Embryonic facial prominence (tissue), 1 donor: Measurements from ENCODE around the gene ANKHD1.

Source experiments
- DNase-seq: peaks from one replicate; pipeline ENCODE4 v3.0.0-alpha.2; 2016; ENCODE audit errors: extremely low spot score

The ANKHD1 gene, protein sequence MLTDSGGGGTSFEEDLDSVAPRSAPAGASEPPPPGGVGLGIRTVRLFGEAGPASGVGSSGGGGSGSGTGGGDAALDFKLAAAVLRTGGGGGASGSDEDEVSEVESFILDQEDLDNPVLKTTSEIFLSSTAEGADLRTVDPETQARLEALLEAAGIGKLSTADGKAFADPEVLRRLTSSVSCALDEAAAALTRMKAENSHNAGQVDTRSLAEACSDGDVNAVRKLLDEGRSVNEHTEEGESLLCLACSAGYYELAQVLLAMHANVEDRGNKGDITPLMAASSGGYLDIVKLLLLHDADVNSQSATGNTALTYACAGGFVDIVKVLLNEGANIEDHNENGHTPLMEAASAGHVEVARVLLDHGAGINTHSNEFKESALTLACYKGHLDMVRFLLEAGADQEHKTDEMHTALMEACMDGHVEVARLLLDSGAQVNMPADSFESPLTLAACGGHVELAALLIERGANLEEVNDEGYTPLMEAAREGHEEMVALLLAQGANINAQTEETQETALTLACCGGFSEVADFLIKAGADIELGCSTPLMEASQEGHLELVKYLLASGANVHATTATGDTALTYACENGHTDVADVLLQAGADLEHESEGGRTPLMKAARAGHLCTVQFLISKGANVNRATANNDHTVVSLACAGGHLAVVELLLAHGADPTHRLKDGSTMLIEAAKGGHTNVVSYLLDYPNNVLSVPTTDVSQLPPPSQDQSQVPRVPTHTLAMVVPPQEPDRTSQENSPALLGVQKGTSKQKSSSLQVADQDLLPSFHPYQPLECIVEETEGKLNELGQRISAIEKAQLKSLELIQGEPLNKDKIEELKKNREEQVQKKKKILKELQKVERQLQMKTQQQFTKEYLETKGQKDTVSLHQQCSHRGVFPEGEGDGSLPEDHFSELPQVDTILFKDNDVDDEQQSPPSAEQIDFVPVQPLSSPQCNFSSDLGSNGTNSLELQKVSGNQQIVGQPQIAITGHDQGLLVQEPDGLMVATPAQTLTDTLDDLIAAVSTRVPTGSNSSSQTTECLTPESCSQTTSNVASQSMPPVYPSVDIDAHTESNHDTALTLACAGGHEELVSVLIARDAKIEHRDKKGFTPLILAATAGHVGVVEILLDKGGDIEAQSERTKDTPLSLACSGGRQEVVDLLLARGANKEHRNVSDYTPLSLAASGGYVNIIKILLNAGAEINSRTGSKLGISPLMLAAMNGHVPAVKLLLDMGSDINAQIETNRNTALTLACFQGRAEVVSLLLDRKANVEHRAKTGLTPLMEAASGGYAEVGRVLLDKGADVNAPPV (N-terminal part only)

DNA sequence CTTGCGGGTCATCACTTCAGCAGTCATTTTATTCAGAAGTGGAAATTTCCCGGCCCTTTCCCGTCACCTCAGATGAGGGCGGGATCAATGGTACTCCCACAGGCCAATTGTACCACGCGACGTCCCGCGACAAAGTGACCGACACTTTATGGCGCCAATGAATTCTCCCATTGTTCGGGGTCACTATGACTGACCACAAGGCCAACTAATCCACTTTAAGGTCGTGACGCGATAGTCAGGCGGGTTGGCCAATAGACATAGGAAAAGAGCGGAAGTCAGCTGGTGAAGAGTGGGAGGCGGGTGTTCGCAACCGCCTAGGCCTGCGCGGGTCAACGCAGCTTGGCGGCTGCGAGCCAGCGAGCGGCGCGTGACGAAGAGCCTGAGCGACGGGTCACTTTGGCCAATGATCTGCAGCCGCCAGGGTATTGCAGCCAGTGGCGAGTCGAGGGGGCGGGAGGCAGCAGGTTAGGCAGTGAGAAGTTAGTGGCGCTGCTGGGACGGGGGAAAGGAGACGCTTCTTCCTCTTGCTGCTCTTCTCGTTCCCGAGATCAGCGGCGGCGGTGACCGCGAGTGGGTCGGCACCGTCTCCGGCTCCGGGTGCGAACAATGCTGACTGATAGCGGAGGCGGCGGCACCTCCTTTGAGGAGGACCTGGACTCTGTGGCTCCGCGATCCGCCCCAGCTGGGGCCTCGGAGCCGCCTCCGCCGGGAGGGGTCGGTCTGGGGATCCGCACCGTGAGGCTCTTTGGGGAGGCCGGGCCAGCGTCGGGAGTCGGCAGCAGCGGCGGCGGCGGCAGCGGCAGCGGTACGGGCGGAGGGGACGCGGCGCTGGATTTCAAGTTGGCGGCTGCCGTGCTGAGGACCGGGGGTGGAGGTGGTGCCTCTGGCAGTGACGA is at the start of gene ANKHD1:
TSS of gene ANKHD1 (plus strand) at position 472 of the 896 bp plus-strand sequence. CDS start at position 607, 135 bp downstream.
- DNase-seq = peak; percentile 99

DNA sequence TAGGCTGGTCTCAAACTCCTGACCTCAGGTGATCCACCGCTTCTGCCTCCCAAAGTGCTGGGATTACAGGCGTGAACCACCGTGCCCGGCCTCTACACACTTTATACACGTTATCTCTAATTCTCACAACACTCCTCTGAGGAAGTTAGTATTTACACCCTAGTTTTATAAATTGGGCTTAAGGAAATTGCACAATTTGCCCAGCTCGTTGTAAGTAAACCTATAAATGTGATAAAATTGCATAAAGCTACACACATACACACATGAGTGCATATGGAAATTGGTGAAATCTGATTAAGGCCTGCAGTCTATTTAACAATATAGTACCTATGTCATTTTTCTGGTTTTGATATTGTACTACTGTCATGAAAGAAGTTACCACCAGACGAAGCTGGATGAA is 46.1 kb upstream of the ANKHD1 start:
- no peak for DNase-seq

DNA sequence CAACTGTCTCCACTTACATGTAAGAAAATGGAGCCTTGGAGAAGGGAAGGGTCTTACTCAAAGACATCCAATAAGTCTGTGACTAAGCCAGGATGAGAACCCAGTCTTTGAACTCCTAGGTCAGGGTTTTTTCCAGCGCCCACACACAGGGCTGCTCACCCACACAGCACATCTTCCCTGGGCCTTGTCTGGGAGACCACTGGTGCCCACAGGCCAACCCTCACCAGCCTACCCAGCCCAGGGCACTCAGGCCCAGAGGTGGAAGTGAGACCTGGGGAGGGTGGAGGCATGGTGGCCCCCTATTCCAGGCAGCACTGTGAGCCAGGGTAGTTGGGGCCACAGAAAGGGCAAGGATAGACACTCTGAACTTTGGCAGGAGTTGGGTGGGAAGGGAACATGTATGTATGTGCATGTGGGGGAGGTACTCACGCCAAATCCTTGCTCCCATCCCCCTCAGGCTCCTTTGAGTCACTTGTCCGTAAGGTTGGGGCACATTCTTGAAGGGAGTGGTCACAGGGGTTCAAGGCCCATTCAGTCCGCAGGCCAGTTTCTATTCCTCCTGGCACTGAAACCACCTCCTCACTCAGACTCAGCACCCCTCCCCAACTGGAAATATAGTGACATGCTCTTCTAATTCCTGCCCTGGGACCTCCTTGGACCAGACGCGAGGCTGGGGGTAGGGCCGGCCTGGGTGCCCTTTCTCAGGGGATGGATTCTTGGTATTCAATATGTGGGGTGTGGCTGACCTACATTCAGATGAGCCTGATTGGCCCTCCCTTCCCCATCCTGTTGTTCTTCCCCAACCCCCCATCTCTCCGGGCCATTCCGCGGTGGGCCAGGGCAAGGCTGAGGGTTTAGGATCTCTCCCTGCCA is 44.5 kb upstream of the ANKHD1 start:
- no peak for DNase-seq

DNA sequence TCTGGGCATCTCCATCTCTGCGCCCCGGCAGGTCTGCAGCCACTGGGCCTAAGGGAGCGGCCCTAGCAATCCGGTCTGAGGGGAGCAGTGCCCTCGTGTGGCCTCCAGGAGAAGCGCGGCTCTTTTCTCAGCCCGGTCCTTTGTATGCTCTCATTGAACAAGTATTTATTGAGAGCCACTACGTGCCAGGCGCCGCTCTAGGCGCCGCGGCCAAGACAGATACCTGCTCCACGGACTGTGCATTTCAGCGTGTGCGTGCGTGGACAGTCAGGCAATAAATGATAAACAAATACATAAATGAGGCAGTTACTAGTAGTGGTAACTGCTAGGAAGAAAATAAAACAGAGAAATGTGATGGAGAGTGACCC is 43.9 kb upstream of the ANKHD1 start:
- peak; percentile 57 for DNase-seq

DNA sequence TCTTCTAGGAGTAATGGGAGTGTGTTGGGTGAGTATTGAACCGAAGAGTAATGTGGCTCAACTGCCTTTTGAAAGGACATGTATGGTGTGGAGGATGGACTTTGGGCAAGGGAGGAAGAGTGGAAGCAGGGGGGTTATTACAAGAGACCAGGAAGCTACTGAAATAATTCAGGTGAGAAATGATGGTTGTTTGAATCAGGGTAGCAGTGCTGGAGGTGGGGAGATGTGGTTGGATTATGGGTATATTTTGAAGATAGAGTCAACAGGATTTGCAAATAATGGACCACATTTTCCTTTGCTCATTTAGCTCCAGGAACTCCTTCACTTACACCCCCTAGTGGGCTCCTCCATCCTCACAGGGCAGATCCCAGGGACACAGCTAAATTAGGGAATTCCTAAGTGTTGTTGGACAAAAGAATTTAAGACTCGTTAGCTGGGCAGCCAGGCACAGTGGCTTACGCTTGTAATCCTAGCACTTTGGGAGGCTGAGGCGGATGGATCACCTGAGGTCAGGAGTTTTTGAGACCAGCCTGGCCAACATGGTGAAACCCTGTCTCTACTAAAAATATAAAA is 42.8 kb upstream of the ANKHD1 start:
- DNase-seq = no peak

DNA sequence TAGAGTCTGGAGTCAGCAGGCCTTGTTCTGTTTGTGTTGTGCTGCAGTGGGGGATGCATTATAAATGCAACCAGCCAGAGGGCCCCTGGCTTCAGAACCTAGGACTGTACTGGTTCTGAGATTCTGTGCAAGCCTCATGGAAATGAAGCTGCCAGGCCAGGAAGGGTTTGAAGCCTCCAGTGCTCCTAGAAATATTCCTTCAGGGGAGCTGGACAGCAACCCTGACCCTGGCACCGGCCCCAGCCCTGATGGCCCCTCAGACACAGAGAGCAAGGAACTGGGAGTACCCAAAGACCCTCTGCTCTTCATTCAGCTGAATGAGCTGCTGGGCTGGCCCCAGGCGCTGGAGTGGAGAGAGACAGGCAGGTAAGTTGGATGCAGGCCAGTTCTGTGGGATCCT is 41.5 kb upstream of the ANKHD1 start, which contains the start of gene SLC4A9:
TSS of gene SLC4A9 (plus strand) at position 94 of the 400 bp plus-strand sequence. CDS start at position 137, 43 bp downstream.
- DNase-seq = no peak

DNA sequence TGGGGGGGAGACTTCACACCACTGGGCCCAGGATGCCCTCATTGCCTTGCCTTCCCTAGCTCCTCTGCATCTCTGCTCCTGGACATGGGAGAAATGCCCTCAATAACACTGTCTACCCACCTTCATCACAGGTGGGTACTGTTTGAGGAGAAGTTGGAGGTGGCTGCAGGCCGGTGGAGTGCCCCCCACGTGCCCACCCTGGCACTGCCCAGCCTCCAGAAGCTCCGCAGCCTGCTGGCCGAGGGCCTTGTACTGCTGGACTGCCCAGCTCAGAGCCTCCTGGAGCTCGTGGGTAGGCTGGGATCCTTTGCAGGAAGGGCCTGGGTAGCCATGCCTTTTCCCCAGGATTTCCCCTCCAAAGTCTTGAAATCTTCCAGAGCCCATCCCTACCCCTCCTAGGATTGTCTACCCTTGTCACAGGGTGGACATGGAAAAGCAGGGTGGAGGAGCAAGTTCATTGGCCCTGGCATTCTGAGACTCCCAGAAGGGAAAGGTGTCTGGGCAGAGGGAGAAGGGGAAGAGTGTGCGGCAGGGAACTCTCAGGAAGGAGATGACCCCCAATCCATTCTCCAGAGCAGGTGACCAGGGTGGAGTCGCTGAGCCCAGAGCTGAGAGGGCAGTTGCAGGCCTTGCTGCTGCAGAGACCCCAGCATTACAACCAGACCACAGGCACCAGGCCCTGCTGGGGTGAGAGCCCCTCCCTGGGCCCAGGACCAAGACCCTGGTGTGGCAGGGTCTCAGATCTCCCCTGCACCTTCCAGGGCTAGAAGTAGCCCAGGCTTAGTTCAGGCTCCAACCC is 40.8 kb upstream of the ANKHD1 start:
- DNase-seq = no peak

DNA sequence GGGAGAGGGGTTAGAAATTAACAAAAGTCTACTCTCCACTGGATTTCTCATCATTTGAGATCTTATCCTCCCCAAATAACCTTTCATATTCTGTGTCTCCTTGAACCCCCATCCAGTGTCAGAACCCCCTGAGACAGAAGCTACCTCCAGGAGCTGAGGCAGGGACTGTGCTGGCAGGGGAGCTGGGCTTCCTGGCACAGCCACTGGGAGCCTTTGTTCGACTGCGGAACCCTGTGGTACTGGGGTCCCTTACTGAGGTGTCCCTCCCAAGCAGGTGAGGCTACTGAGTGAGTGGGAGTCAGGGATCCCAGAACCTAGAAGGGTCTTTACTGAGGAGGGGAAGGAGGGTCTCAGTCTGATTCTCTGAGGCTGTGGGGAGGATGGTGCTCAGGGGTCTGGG is 39.7 kb upstream of the ANKHD1 start:
- no peak for DNase-seq

DNA sequence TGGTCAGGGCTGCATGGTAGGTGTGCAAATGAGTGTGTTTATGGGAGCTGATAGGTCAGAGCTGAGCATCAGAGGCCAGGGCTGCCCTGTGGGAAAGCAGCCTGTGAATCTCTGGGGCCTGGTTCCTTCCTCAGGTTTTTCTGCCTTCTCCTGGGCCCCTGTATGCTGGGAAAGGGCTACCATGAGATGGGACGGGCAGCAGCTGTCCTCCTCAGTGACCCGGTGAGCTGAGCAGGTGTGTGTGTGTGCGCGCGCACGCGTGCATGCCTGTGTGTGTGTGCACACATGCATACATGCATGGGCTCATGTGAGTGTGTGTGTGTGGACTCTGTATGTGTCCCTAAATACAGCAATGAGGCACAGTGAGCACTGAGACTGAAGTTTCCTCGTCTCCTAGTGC is 39.3 kb upstream of the ANKHD1 start:
- no peak for DNase-seq

DNA sequence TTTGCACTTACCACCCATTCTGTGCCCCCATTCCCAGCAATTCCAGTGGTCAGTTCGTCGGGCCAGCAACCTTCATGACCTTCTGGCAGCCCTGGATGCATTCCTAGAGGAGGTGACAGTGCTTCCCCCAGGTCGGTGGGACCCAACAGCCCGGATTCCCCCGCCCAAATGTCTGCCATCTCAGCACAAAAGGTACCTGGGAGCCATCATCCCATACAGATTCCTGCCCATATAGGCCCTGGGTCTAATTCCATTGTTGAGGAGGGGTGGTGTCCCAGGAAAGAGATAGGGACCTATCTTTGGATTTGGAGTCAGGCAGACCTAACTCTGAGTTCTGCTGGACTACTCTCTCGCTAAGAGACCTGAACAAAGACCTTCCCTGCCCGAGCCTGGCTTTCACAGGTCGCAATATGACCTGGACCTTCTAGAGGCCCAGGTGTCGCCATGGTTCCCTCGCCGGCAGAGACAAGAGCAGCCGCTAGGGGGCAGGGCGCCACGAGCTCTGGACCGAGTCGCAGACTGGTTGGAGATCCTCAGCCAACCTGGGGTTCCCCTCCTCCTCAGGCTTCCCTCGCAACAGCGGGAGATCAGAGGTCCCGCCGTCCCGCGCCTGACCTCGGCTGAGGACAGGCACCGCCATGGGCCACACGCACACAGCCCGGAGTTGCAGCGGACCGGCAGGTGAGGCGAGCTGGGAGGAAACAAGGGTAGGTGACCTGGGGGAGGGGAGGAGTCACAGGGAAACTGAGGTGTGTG is 38.6 kb upstream of the ANKHD1 start:
- no peak for DNase-seq

DNA sequence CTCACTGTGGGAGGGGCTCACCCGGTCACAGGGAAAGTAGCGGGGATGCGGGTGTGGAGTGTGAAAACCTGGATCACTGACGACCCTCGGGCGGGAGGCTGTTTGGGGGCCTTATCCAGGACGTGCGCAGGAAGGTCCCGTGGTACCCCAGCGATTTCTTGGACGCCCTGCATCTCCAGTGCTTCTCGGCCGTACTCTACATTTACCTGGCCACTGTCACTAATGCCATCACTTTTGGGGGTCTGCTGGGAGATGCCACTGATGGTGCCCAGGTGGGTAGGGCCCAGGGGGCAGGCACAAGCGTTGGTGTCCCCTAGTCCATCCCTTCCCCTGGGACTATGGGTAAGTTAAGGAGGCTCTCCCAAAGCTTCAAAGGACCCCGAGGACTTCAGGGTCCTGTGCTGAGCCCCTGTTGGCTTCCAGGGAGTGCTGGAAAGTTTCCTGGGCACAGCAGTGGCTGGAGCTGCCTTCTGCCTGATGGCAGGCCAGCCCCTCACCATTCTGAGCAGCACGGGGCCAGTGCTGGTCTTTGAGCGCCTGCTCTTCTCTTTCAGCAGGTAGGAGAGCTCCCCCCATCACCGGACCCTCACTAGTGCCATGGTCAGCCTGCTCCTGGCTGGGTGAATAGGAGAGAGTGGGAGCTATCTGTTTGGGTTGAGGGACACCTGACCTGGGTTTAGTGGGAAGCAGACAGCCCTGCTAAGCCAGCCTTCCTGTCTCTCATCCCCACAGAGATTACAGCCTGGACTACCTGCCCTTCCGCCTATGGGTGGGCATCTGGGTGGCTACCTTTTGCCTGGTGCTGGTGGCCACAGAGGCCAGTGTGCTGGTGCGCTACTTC is 37.8 kb upstream of the ANKHD1 start:
- DNase-seq = no peak

DNA sequence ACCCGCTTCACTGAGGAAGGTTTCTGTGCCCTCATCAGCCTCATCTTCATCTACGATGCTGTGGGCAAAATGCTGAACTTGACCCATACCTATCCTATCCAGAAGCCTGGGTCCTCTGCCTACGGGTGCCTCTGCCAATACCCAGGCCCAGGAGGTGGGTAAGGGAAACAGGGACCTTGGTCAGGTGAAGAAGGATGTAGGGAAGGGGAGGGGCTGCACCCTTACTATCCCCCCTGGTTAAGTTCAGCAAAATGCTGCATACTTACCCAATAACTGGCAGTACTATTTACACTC is 37.2 kb upstream of the ANKHD1 start:
- no peak for DNase-seq

DNA sequence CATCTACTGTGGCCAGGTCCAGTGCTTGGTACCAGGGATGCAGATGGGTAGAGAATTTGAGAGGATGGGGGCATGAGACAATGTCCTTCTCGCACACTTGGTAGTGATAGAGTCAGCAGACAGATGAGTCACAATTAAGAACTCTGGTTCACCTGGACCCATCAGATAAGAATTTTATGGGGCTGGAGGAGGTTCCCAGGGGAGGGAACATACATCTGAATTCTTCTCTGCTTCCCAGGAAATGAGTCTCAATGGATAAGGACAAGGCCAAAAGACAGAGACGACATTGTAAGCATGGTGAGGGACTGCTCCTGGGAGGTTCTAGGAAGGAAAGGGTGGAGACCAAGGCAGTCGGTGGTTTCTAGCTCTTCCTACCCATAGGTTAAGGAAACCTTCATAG is 36.4 kb upstream of the ANKHD1 start:
- DNase-seq = no peak

DNA sequence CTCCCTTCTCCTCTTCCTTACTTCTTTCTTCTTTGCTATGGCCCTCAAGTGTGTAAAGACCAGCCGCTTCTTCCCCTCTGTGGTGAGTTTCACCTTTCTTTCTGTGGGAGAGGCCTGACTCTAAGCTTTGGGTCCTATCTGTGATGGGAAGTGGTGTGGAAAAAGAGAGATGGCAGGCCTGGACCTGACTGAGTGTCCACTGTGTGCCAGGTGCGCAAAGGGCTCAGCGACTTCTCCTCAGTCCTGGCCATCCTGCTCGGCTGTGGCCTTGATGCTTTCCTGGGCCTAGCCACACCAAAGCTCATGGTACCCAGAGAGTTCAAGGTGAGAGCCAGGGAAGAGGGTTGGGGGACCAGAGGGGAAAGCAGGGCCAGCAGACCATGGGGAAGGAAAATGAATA is 35.7 kb upstream of the ANKHD1 start:
- no peak for DNase-seq

DNA sequence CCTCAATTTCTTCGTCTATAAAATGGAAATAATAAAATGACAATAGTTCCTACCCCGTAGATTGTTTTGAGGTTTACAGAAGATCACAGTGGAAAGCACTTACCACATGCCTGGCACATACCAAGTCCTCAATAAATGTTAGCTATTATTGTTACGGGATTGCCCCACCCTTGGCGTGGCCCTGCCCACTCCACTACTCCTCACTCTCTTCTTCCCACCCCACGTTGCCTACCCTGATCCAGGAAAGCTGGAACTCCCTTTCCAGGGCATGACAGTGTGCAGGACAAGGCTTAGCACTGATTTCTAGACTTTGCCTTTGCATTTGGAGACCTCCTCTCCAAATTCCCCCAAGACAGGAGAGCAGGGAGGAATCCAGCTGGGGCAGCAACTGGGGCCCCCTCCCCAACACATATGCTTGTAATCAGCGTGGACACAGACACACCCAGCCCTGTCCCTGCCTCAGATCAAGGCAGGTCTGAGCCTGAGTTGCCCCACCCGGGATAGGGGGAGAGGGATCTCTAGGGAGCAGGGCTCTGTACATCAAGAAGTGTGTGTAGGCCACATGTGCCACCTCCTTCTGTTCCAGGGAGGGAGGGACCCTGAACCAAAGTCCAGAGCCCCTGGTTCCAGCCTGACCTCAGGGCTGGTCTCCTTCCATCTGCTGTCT is 34.9 kb upstream of the ANKHD1 start:
- no peak for DNase-seq

DNA sequence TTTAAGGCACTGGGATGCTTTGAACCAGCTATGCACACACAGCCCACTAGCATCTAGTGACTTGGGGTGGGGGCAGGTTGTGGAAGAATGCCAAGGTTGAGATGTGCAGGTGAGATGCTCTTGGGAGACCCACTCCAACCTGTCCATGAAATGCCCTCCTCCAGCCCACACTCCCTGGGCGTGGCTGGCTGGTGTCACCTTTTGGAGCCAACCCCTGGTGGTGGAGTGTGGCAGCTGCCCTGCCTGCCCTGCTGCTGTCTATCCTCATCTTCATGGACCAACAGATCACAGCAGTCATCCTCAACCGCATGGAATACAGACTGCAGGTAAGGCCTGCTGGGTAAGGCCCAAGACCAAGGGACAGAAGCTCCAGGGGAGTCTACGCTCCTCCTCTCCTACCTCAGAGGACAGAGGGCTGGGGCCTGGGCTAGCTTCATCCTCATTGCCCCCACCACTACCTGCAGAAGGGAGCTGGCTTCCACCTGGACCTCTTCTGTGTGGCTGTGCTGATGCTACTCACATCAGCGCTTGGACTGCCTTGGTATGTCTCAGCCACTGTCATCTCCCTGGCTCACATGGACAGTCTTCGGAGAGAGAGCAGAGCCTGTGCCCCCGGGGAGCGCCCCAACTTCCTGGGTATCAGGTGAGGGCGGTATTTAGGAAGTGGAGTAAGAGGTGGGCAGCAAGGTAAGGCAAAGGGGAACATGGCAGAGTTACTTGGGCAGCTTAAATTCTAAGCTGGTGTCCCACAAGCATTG is 34.2 kb upstream of the ANKHD1 start:
- DNase-seq = no peak
